NCI-H446 (cell line): ENCODE data around the gene SFXN2.
"Not testable (repeated sequence)": the region's sequence is repeated elsewhere in the genome, so short reads cannot be mapped to it uniquely, and the experiment has no call there.

Source experiments
- DNase-seq, 2 experiments: peaks; one replicate each; lab custom pipeline; 2025; lab: John Stamatoyannopoulos, UW

SFXN2 gene

GRCh38 chr10:102752934-102753664 is 38.7 kb downstream of the SFXN2 start:
- DNase-seq, result no peak

GRCh38 chr10:102753718-102754117 is 39.3 kb downstream of the SFXN2 start:
- DNase-seq, result no peak

- no peak for DNase-seq
Observed at GRCh38 chr10:102757323-102757722, 42.9 kb downstream of the SFXN2 start.

GRCh38 chr10:102758240-102758932 is 44.0 kb downstream of the SFXN2 start:
- no peak for DNase-seq

GRCh38 chr10:102758933-102759262 is 44.5 kb downstream of the SFXN2 start:
- DNase-seq, result not testable (repeated sequence)

GRCh38 chr10:102759497-102760210 is 45.2 kb downstream of the SFXN2 start:
- DNase-seq, result no peak

GRCh38 chr10:102761981-102762380 is 47.5 kb downstream of the SFXN2 start:
- DNase-seq, result no peak

GRCh38 chr10:102762401-102763015 is 48.1 kb downstream of the SFXN2 start:
- no peak for DNase-seq

- no peak for DNase-seq
Observed at GRCh38 chr10:102763037-102763607, 48.7 kb downstream of the SFXN2 start.

- DNase-seq, result no peak
Observed at GRCh38 chr10:102764470-102765161, 50.2 kb downstream of the SFXN2 start.

GRCh38 chr10:102765336-102765735 is 50.9 kb downstream of the SFXN2 start:
- no peak for DNase-seq

- DNase-seq, result no peak
Observed at GRCh38 chr10:102767428-102768160, 53.2 kb downstream of the SFXN2 start.

- DNase-seq, result no peak
Observed at GRCh38 chr10:102769375-102770107, 55.1 kb downstream of the SFXN2 start.

GRCh38 chr10:102770108-102770482 is 55.7 kb downstream of the SFXN2 start:
- DNase-seq, result no peak

GRCh38 chr10:102770792-102771191 is 56.4 kb downstream of the SFXN2 start:
- DNase-seq, result no peak

GRCh38 chr10:102773320-102773719 is 58.9 kb downstream of the SFXN2 start:
- DNase-seq, result no peak

- DNase-seq, result no peak
Observed at GRCh38 chr10:102773986-102774385, 59.5 kb downstream of the SFXN2 start.

GRCh38 chr10:102775201-102775934 is 60.9 kb downstream of the SFXN2 start:
- no peak for DNase-seq

GRCh38 chr10:102775935-102776669 is 61.7 kb downstream of the SFXN2 start:
- no peak for DNase-seq
